ENCODE results near the gene SERPIND1. TPM values are rescaled to one million over a fixed set of nuclear protein-coding genes. Genes with fewer than 3 reads are reported as not detected.
"Not testable (repeated sequence)": the region's sequence is repeated elsewhere in the genome, so short reads cannot be mapped to it uniquely, and the experiment has no call there.

Gene SERPIND1
- total RNA-seq, 2 experiments from 2014 or later, result not detected

GRCh38 chr22:20816559-20816958 is 42.6 kb downstream of the SERPIND1 start:
- intact Hi-C loops (cut with micrococcal nuclease), result loop anchor here (5.0 to 10.0 kb wide), 2 partner anchors 41 to 128 kb away; partner anchors contain the start of genes PI4KA and SNAP29
- H3K27me3 Mint-ChIP-seq (ENCODE audit: low read depth), result no peaks in the 10 kb centered on the region
- no peak overlapping the region for H3K27ac Mint-ChIP-seq
- peaks cover under 1% of the 10 kb centered on the region for H3K4me1 Mint-ChIP-seq (ENCODE audit: low read depth)
- no peak for DNase-seq
- no peaks in the 10 kb centered on the region for H3K9me3 Mint-ChIP-seq
- CTCF ChIA-PET, result no interaction called here
- H3K36me3 Mint-ChIP-seq (ENCODE audit: low read depth), result peaks cover 29% of the 10 kb centered on the region
- H3K4me3 Mint-ChIP-seq, result no peak overlapping the region

GRCh38 chr22:20818471-20818870 is 44.6 kb downstream of the SERPIND1 start:
- no peak overlapping the region for H3K4me3 Mint-ChIP-seq
- H3K36me3 Mint-ChIP-seq (ENCODE audit: low read depth), result peaks cover 20% of the 10 kb centered on the region
- no peaks in the 10 kb centered on the region for H3K27me3 Mint-ChIP-seq (ENCODE audit: low read depth)
- no peak overlapping the region for H3K27ac Mint-ChIP-seq
- intact Hi-C loops (cut with micrococcal nuclease), result loop anchor here (5.0 to 10.0 kb wide), 2 partner anchors 39 to 126 kb away; partner anchors contain the start of genes PI4KA and SNAP29
- CTCF ChIA-PET, result no interaction called here
- H3K9me3 Mint-ChIP-seq, result no peaks in the 10 kb centered on the region
- DNase-seq, result no peak
- no peaks in the 10 kb centered on the region for H3K4me1 Mint-ChIP-seq (ENCODE audit: low read depth)

- intact Hi-C loops (cut with micrococcal nuclease), result loop anchor here (5.0 to 10.0 kb wide), 2 partner anchors 38 to 125 kb away; partner anchors contain the start of genes PI4KA and SNAP29
- no peak overlapping the region for H3K27ac Mint-ChIP-seq
- peaks cover 18% of the 10 kb centered on the region for H3K36me3 Mint-ChIP-seq (ENCODE audit: low read depth)
- no peaks in the 10 kb centered on the region for H3K27me3 Mint-ChIP-seq (ENCODE audit: low read depth)
- DNase-seq, result no peak
- CTCF ChIA-PET, result interaction anchor here (1.0 kb wide), 1 partner anchor 10 kb away, joined by 3 read pairs; no protein-coding TSS in a partner anchor
- no peaks in the 10 kb centered on the region for H3K9me3 Mint-ChIP-seq
- no peak overlapping the region for H3K4me3 Mint-ChIP-seq
- H3K4me1 Mint-ChIP-seq (ENCODE audit: low read depth), result no peaks in the 10 kb centered on the region
Observed at GRCh38 chr22:20819471-20819870, 45.6 kb downstream of the SERPIND1 start.

- H3K27me3 Mint-ChIP-seq (ENCODE audit: low read depth); DNase-seq; H3K27ac Mint-ChIP-seq; intact Hi-C loops (cut with micrococcal nuclease); H3K4me1 Mint-ChIP-seq (ENCODE audit: low read depth); H3K4me3 Mint-ChIP-seq; H3K9me3 Mint-ChIP-seq: not testable (repeated sequence)
- peaks cover 16% of the 10 kb centered on the region for H3K36me3 Mint-ChIP-seq (ENCODE audit: low read depth)
- CTCF ChIA-PET, result interaction anchor here (0.6 kb wide), 2 partner anchors 266 to 434 kb away, joined by 3 read pairs; no protein-coding TSS in a partner anchor
Observed at GRCh38 chr22:20821717-20822239, 47.9 kb downstream of the SERPIND1 start.

- H3K36me3 Mint-ChIP-seq (ENCODE audit: low read depth), result peaks cover 13% of the 10 kb centered on the region
- CTCF ChIA-PET, result interaction anchor here (0.6 kb wide), 1 partner anchor 266 kb away, joined by 3 read pairs; no protein-coding TSS in a partner anchor
- no peaks in the 10 kb centered on the region for H3K27me3 Mint-ChIP-seq (ENCODE audit: low read depth)
- no peak overlapping the region for H3K27ac Mint-ChIP-seq
- intact Hi-C loops (cut with micrococcal nuclease), result no loop called here
- H3K9me3 Mint-ChIP-seq, result no peaks in the 10 kb centered on the region
- DNase-seq, result no peak
- no peaks in the 10 kb centered on the region for H3K4me1 Mint-ChIP-seq (ENCODE audit: low read depth)
- H3K4me3 Mint-ChIP-seq, result no peak overlapping the region
Observed at GRCh38 chr22:20822240-20822639, 48.3 kb downstream of the SERPIND1 start.

- Mint-ChIP-seq H3K4me3 (no peak overlapping the region), H3K9me3 (no peaks in the 10 kb centered on the region), H3K36me3 (ENCODE audit: low read depth) (peaks cover 16% of the 10 kb centered on the region), H3K27me3 (ENCODE audit: low read depth) (no peaks in the 10 kb centered on the region), H3K4me1 (ENCODE audit: low read depth) (no peaks in the 10 kb centered on the region), H3K27ac (no peak overlapping the region)
- CTCF ChIA-PET, result no interaction called here
- intact Hi-C loops (cut with micrococcal nuclease), result no loop called here
- DNase-seq, result no peak
Observed at GRCh38 chr22:20823264-20823663, 49.4 kb downstream of the SERPIND1 start.

GRCh38 chr22:20825216-20825615 is 51.3 kb downstream of the SERPIND1 start:
- DNase-seq; H3K4me3 Mint-ChIP-seq; H3K27me3 Mint-ChIP-seq (ENCODE audit: low read depth); H3K27ac Mint-ChIP-seq; H3K4me1 Mint-ChIP-seq (ENCODE audit: low read depth); H3K9me3 Mint-ChIP-seq; intact Hi-C loops (cut with micrococcal nuclease): not testable (repeated sequence)
- peaks cover 11% of the 10 kb centered on the region for H3K36me3 Mint-ChIP-seq (ENCODE audit: low read depth)
- CTCF ChIA-PET, result interaction anchor here (0.9 kb wide), 1 partner anchor 32 kb away, joined by 3 read pairs; no protein-coding TSS in a partner anchor

GRCh38 chr22:20825624-20826023 is 51.7 kb downstream of the SERPIND1 start:
- intact Hi-C loops (cut with micrococcal nuclease), result no loop called here
- CTCF ChIA-PET, result no interaction called here
- Mint-ChIP-seq H3K27me3 (ENCODE audit: low read depth) (no peaks in the 10 kb centered on the region), H3K4me1 (ENCODE audit: low read depth) (no peaks in the 10 kb centered on the region), H3K9me3 (no peaks in the 10 kb centered on the region), H3K27ac (no peak overlapping the region), H3K36me3 (ENCODE audit: low read depth) (peaks cover 11% of the 10 kb centered on the region), H3K4me3 (no peak overlapping the region)
- no peak for DNase-seq

- H3K9me3 Mint-ChIP-seq; DNase-seq; intact Hi-C loops (cut with micrococcal nuclease); H3K4me3 Mint-ChIP-seq; H3K27ac Mint-ChIP-seq; H3K27me3 Mint-ChIP-seq (ENCODE audit: low read depth); H3K4me1 Mint-ChIP-seq (ENCODE audit: low read depth); CTCF ChIA-PET: not testable (repeated sequence)
- peaks cover 15% of the 10 kb centered on the region for H3K36me3 Mint-ChIP-seq (ENCODE audit: low read depth)
Observed at GRCh38 chr22:20826373-20827152, 52.6 kb downstream of the SERPIND1 start.

GRCh38 chr22:20829491-20830134 is 55.7 kb downstream of the SERPIND1 start:
- Mint-ChIP-seq H3K9me3 (no peaks in the 10 kb centered on the region), H3K27me3 (ENCODE audit: low read depth) (no peaks in the 10 kb centered on the region), H3K36me3 (ENCODE audit: low read depth) (peaks cover 24% of the 10 kb centered on the region), H3K27ac (no peak overlapping the region), H3K4me1 (ENCODE audit: low read depth) (no peaks in the 10 kb centered on the region), H3K4me3 (no peak overlapping the region)
- CTCF ChIA-PET, result interaction anchor here (0.7 kb wide), 1 partner anchor 10 kb away, joined by 3 read pairs; no protein-coding TSS in a partner anchor
- DNase-seq, result no peak
- intact Hi-C loops (cut with micrococcal nuclease), result no loop called here

GRCh38 chr22:20833225-20833665 is 59.3 kb downstream of the SERPIND1 start:
- Mint-ChIP-seq H3K4me1 (ENCODE audit: low read depth) (peaks cover 6% of the 10 kb centered on the region), H3K27ac (no peak overlapping the region), H3K36me3 (ENCODE audit: low read depth) (peaks cover 18% of the 10 kb centered on the region), H3K4me3 (no peak overlapping the region), H3K27me3 (ENCODE audit: low read depth) (no peaks in the 10 kb centered on the region), H3K9me3 (no peaks in the 10 kb centered on the region)
- intact Hi-C loops (cut with micrococcal nuclease), result no loop called here
- no peak for DNase-seq
- CTCF ChIA-PET, result no interaction called here

GRCh38 chr22:20834206-20834605 is 60.3 kb downstream of the SERPIND1 start:
- CTCF ChIA-PET, result no interaction called here
- Mint-ChIP-seq H3K36me3 (ENCODE audit: low read depth) (peaks cover 18% of the 10 kb centered on the region), H3K4me1 (ENCODE audit: low read depth) (peaks cover 10% of the 10 kb centered on the region), H3K9me3 (no peaks in the 10 kb centered on the region), H3K27ac (no peak overlapping the region), H3K27me3 (ENCODE audit: low read depth) (no peaks in the 10 kb centered on the region), H3K4me3 (no peak overlapping the region)
- no peak for DNase-seq
- intact Hi-C loops (cut with micrococcal nuclease), result no loop called here

Measured in activated naive CD4-positive, alpha-beta T cell treated with anti-CD3 and anti-CD28 coated beads for 36 hours (primary cell).